ENCODE measurements around the gene DCST1. TPM values are rescaled to one million over a fixed set of nuclear protein-coding genes. Genes with fewer than 3 reads are reported as not detected.

The DCST1 gene
- total RNA-seq, 1 experiment from 2014 or later, result 0.32 TPM

DNA sequence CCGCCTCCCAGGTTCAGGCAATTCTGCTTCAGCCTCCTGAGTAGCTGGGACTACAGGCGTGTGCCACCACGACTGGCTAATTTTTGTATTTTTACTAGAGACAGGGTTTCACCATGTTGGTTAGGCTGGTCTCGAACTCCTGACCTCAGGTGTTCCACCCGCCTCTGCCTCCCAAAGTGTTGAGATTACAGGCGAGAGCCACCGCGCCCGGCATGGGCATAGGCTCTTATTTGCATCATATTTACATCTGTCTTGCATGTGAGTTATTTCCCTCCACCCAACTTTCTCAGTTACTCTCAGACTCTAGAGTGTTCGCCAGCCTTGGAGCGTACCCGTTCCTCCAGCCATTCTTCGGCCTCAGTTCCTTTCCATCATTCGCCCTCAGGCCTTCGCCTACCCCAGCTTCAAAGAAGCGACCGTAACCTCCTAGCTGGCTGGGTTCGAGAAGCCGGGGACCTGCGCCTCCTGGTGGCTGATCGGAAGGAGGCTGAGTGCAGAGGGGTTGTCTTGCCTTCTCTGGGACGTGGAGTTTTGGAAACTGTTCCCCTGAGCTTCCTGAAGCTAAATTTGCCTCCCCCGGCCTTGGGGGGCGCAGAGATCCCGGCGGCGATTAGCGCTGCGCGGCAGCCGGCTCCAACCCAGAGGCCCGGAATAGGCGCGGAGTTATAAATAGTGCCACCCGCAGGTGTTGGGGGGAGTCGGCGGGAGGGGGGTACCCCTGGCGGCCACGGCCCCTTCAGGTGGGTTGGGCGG lies 34.6 kb upstream of the DCST1 start:
- peak overlapping the region; percentile 99 for H3K27ac ChIP-seq (ENCODE audit: low read depth, low read length)
- H3K9me3 ChIP-seq (ENCODE audit: control insufficient read depth in 1 of 2, insufficient read depth in 1 of 2, low read depth in 1 of 2, low read length in 2 of 2), result no peaks in the 10 kb centered on the region
- peak overlapping the region; percentile 96 for H3K4me2 ChIP-seq (ENCODE audit: low read length)
- H3K9me2 ChIP-seq (ENCODE audit: insufficient read depth), result no peaks in the 10 kb centered on the region
- CTCF ChIA-PET, result interaction anchor here (1.0 to 2.6 kb wide), 18 partner anchors 10 to 554 kb away, joined by 3 to 25 read pairs (median 5); partner anchors contain the start of genes ADAM15, FLAD1, PBXIP1 and PYGO2
- BruUV-seq (replicated peaks), result no TSS peak
- H4K20me1 ChIP-seq (ENCODE audit: insufficient read depth), result no peaks in the 10 kb centered on the region
- H3K4me1 ChIP-seq (ENCODE audit: control insufficient read depth in 1 of 2, insufficient read depth in 2 of 2, low read length in 2 of 2), result peaks cover 24 to 60% of the 10 kb centered on the region in 2 experiments
- TF ChIP-seq REST (IDR thresholded peaks at IDR 0.05; ENCODE audit: low read depth) (no peak), JUND (IDR thresholded peaks at IDR 0.05) (no peak), CEBPB (IDR thresholded peaks at IDR 0.05; ENCODE audit: low read depth) (no peak), EZH2 (IDR thresholded peaks at IDR 0.05) (no peak), YY1 (IDR thresholded peaks at IDR 0.05; ENCODE audit: extremely low read depth, insufficient replicate concordance, low read depth, low read length) (peak; percentile 3), EGR1 (IDR thresholded peaks at IDR 0.05; ENCODE audit: low read depth) (no peak), POLR2AphosphoS5 (IDR thresholded peaks at IDR 0.05; ENCODE audit: low read depth, low read length) (no peak; the same call in 1 of the 2 replicates), POLR2A (IDR thresholded peaks at IDR 0.05; ENCODE audit: borderline replicate concordance, extremely low read depth, insufficient read depth, insufficient read length) (peak; percentile 72), CBX3 (IDR thresholded peaks at IDR 0.05; ENCODE audit: low read depth) (no peak), ELF1 (IDR thresholded peaks at IDR 0.05; ENCODE audit: borderline replicate concordance, low read depth) (no peak), TCF7L2 (IDR thresholded peaks at IDR 0.05; ENCODE audit: borderline replicate concordance, extremely low read depth, insufficient read depth, insufficient read length) (peak; percentile 90)
- TF ChIP-seq, protein P1, sequence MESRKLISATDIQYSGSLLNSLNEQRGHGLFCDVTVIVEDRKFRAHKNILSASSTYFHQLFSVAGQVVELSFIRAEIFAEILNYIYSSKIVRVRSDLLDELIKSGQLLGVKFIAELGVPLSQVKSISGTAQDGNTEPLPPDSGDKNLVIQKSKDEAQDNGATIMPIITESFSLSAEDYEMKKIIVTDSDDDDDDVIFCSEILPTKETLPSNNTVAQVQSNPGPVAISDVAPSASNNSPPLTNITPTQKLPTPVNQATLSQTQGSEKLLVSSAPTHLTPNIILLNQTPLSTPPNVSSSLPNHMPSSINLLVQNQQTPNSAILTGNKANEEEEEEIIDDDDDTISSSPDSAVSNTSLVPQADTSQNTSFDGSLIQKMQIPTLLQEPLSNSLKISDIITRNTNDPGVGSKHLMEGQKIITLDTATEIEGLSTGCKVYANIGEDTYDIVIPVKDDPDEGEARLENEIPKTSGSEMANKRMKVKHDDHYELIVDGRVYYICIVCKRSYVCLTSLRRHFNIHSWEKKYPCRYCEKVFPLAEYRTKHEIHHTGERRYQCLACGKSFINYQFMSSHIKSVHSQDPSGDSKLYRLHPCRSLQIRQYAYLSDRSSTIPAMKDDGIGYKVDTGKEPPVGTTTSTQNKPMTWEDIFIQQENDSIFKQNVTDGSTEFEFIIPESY (IDR thresholded peaks at IDR 0.05; ENCODE audit: extremely low read depth, insufficient replicate concordance, low read length), result no peak
- TF ChIP-seq, protein P2, sequence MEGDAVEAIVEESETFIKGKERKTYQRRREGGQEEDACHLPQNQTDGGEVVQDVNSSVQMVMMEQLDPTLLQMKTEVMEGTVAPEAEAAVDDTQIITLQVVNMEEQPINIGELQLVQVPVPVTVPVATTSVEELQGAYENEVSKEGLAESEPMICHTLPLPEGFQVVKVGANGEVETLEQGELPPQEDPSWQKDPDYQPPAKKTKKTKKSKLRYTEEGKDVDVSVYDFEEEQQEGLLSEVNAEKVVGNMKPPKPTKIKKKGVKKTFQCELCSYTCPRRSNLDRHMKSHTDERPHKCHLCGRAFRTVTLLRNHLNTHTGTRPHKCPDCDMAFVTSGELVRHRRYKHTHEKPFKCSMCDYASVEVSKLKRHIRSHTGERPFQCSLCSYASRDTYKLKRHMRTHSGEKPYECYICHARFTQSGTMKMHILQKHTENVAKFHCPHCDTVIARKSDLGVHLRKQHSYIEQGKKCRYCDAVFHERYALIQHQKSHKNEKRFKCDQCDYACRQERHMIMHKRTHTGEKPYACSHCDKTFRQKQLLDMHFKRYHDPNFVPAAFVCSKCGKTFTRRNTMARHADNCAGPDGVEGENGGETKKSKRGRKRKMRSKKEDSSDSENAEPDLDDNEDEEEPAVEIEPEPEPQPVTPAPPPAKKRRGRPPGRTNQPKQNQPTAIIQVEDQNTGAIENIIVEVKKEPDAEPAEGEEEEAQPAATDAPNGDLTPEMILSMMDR (IDR thresholded peaks at IDR 0.05 in 2 of 3, conservative IDR thresholded peaks at IDR 0.05 in 1 of 3; ENCODE audit: borderline replicate concordance in 1 of 3, insufficient read depth in 1 of 3, low read depth in 2 of 3, low read length in 2 of 3), result peak in 2 of 3 experiments; percentile 96 to 97; a peak in 4 of 6 replicates
- POLR2A ChIA-PET, result interaction anchor here (0.9 to 2.5 kb wide), 4 partner anchors 18 to 46 kb away, joined by 4 to 22 read pairs (median 8); partner anchors contain the start of gene SHC1
- no peaks in the 10 kb centered on the region for H3K36me3 ChIP-seq (ENCODE audit: control insufficient read depth in 1 of 2, insufficient read depth in 2 of 2, low read length in 2 of 2)
- ATAC-seq (peak; percentile 23), DNase-seq (ENCODE audit: low read depth, low spot score) (peak; percentile 79)
- H3K9ac ChIP-seq (ENCODE audit: low read length), result peak overlapping the region; percentile 91
- no peaks in the 10 kb centered on the region for H3K27me3 ChIP-seq (ENCODE audit: insufficient read depth, low read length)
- RAD21 ChIA-PET (ENCODE audit: low non-redundant PET in 1 of 2, low total read pairs in 2 of 2, uncharacterized antibody in 2 of 2, unreplicated experiment in 2 of 2), result interaction anchor here in 1 of 2 experiments (0.6 to 1.7 kb wide), 2 partner anchors 25 to 38 kb away, joined by 4 to 5 read pairs; partner anchors contain the start of gene PYGO2
- H3K79me2 ChIP-seq (ENCODE audit: insufficient read depth, low read length), result peaks cover 14% of the 10 kb centered on the region
- peak overlapping the region; percentile 85 to 98 for H3K4me3 ChIP-seq (replicated peaks in 1 of 2; ENCODE audit: low read depth in 1 of 2, low read length in 2 of 2)
- intact Hi-C loops (cut with micrococcal nuclease), result loop anchor here (2.0 to 5.0 kb wide), 2 partner anchors 37 to 440 kb away; partner anchors contain the start of genes PYGO2 and UBE2Q1
- no peak overlapping the region for H2AFZ ChIP-seq (ENCODE audit: low read depth, low read length, poor library complexity, severe bottlenecking)
